Measurements from ENCODE around the gene FCN1.

DNA sequence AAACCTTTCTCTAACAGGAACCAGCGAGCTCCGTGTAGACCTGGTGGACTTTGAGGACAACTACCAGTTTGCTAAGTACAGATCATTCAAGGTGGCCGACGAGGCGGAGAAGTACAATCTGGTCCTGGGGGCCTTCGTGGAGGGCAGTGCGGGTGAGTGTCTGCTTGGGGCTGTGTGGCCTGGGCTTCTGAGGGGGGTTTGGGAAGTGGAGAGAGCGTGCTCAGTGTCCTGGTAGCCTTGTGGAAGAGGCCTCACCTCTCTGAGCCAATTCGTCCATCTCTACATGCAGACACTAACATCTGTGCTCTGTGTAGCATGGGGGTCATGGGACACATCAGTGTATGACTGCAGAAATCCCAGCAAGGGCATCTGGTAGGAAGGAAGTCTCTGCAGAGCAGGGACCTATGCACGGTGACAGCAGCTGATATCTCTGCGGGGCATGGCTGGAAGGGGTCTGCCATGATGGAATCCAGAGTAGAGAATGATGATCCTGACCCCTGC is 31.2 kb downstream of the FCN1 start:
- TF ChIP-seq, protein P1, sequence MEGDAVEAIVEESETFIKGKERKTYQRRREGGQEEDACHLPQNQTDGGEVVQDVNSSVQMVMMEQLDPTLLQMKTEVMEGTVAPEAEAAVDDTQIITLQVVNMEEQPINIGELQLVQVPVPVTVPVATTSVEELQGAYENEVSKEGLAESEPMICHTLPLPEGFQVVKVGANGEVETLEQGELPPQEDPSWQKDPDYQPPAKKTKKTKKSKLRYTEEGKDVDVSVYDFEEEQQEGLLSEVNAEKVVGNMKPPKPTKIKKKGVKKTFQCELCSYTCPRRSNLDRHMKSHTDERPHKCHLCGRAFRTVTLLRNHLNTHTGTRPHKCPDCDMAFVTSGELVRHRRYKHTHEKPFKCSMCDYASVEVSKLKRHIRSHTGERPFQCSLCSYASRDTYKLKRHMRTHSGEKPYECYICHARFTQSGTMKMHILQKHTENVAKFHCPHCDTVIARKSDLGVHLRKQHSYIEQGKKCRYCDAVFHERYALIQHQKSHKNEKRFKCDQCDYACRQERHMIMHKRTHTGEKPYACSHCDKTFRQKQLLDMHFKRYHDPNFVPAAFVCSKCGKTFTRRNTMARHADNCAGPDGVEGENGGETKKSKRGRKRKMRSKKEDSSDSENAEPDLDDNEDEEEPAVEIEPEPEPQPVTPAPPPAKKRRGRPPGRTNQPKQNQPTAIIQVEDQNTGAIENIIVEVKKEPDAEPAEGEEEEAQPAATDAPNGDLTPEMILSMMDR (IDR thresholded peaks at IDR 0.05), result no peak
- TF ChIP-seq POLR2A (IDR thresholded peaks at IDR 0.05) (no peak), EP300 (IDR thresholded peaks at IDR 0.05) (no peak)
